ENCODE measurements around the gene NABP1. TPM values are rescaled to one million over a fixed set of nuclear protein-coding genes. Genes with fewer than 3 reads are reported as not detected.
A peak's percentile ranks its signal among the peaks of the same experiment; 100 is the strongest.

NABP1 gene
- polyA plus RNA-seq, 1 experiment = 204 TPM

GRCh38 chr2:191637182-191638078 lies 40.5 kb upstream of the NABP1 start:
- Histone ChIP-seq H3K4me3 (ENCODE audit: low read depth, low read length) (no peak overlapping the region), H3K27me3 (ENCODE audit: control insufficient read depth, insufficient read depth, low read length) (no peaks in the 10 kb centered on the region), H3K27ac (ENCODE audit: low read depth, low read length) (peak overlapping the region; percentile 71), H3K9me3 (ENCODE audit: control insufficient read depth, insufficient read depth, low read length) (no peaks in the 10 kb centered on the region)
- POLR2A ChIA-PET = interaction anchor here (0.9 to 3.8 kb wide), 6 partner anchors 11 to 55 kb away, joined by 3 to 116 read pairs (median 6); partner anchors contain the start of gene NABP1
- no peak for DNase-seq (ENCODE audit: low read depth, low spot score)
- CTCF ChIA-PET = interaction anchor here (0.7 to 1.0 kb wide), 2 partner anchors 16 to 26 kb away, joined by 3 read pairs; no protein-coding TSS in a partner anchor
- no peak for TF ChIP-seq CTCF (IDR thresholded peaks at IDR 0.05; ENCODE audit: low read depth, low read length)

- H3K27ac ChIP-seq (ENCODE audit: low read depth, low read length) = peak overlapping the region; percentile 12
- H3K27me3 ChIP-seq (ENCODE audit: control insufficient read depth, insufficient read depth, low read length) = no peaks in the 10 kb centered on the region
- no peak for DNase-seq (ENCODE audit: low read depth, low spot score)
- ChIA-PET CTCF (interaction anchor here (0.7 to 1.0 kb wide), 3 partner anchors 15 to 99 kb away, joined by 3 read pairs; no protein-coding TSS in a partner anchor), POLR2A (interaction anchor here (0.9 to 3.8 kb wide), 4 partner anchors 12 to 42 kb away, joined by 3 to 116 read pairs (median 6); partner anchors contain the start of gene NABP1)
- no peak for TF ChIP-seq CTCF (IDR thresholded peaks at IDR 0.05; ENCODE audit: low read depth, low read length)
- no peak overlapping the region for H3K4me3 ChIP-seq (ENCODE audit: low read depth, low read length)
- H3K9me3 ChIP-seq (ENCODE audit: control insufficient read depth, insufficient read depth, low read length) = no peaks in the 10 kb centered on the region
Measured at GRCh38 chr2:191638079-191638801, 39.7 kb upstream of the NABP1 start.

GRCh38 chr2:191638802-191639172 lies 39.1 kb upstream of the NABP1 start:
- Histone ChIP-seq H3K27ac (ENCODE audit: low read depth, low read length) (no peak overlapping the region), H3K4me3 (ENCODE audit: low read depth, low read length) (no peak overlapping the region), H3K9me3 (ENCODE audit: control insufficient read depth, insufficient read depth, low read length) (no peaks in the 10 kb centered on the region), H3K27me3 (ENCODE audit: control insufficient read depth, insufficient read depth, low read length) (no peaks in the 10 kb centered on the region)
- TF ChIP-seq CTCF (IDR thresholded peaks at IDR 0.05; ENCODE audit: low read depth, low read length) = no peak
- POLR2A ChIA-PET = interaction anchor here (1.8 to 3.8 kb wide), 2 partner anchors 38 to 41 kb away, joined by 9 to 116 read pairs; partner anchors contain the start of gene NABP1
- CTCF ChIA-PET = interaction anchor here (0.7 kb wide), 1 partner anchor 100 kb away, joined by 3 read pairs; no protein-coding TSS in a partner anchor
- no peak for DNase-seq (ENCODE audit: low read depth, low spot score)

GRCh38 chr2:191641609-191642008 lies 36.3 kb upstream of the NABP1 start:
- no peaks in the 10 kb centered on the region for H3K9me3 ChIP-seq (ENCODE audit: control insufficient read depth, insufficient read depth, low read length)
- H3K27ac ChIP-seq (ENCODE audit: low read depth, low read length) = no peak overlapping the region
- DNase-seq (ENCODE audit: low read depth, low spot score) = no peak
- no peak for TF ChIP-seq CTCF (IDR thresholded peaks at IDR 0.05; ENCODE audit: low read depth, low read length)
- ChIA-PET CTCF (interaction anchor here (1.0 kb wide), 1 partner anchor 423 kb away, joined by 4 read pairs; no protein-coding TSS in a partner anchor), POLR2A (no interaction called here)
- H3K4me3 ChIP-seq (ENCODE audit: low read depth, low read length) = no peak overlapping the region
- no peaks in the 10 kb centered on the region for H3K27me3 ChIP-seq (ENCODE audit: control insufficient read depth, insufficient read depth, low read length)
